MG63 (cell line): ENCODE measurements around the gene IDH2. TPM values are rescaled to one million over a fixed set of nuclear protein-coding genes. Genes with fewer than 3 reads are reported as not detected.
A peak's percentile ranks its signal among the peaks of the same experiment; 100 is the strongest.

ENCODE experiments used
- DNase-seq: peaks from one replicate; pipeline ENCODE4 v3.0.0-alpha.2; 2020
- H3K27me3 ChIP-seq: fragments of 250-450 bp; sonication (Bioruptor Pico); 2 replicates; pipeline ENCODE4 v1.5.1; 2020; ENCODE audit warnings: mild to moderate bottlenecking, moderate library complexity
- H3K36me3 ChIP-seq: fragments of 250-450 bp; sonication (Bioruptor Pico); 2 replicates; pipeline ENCODE4 v1.5.1; 2020; ENCODE audit warnings: mild to moderate bottlenecking, moderate library complexity
- H3K4me3 ChIP-seq: fragments of 250-450 bp; sonication (Bioruptor Pico); 2 replicates; pipeline ENCODE4 v1.5.1; 2020; ENCODE audit warnings: mild to moderate bottlenecking, moderate library complexity
- H3K9me3 ChIP-seq: fragments of 250-450 bp; sonication (Bioruptor Pico); 2 replicates; pipeline ENCODE4 v1.5.1; 2020; ENCODE audit warnings: mild to moderate bottlenecking, moderate library complexity
- total RNA-seq: library from RNA; depleted of rRNA; stranded (reverse); fragments of >200 nt; shearing (Covaris generic); gene quantifications from 2 replicates; pipeline ENCODE4 v1.2.3, GENCODE V29; 2014; ENCODE audit warnings: low replicate concordance

The IDH2 gene
- total RNA-seq, 1 experiment from 2014 or later, result 57.2 TPM

DNA sequence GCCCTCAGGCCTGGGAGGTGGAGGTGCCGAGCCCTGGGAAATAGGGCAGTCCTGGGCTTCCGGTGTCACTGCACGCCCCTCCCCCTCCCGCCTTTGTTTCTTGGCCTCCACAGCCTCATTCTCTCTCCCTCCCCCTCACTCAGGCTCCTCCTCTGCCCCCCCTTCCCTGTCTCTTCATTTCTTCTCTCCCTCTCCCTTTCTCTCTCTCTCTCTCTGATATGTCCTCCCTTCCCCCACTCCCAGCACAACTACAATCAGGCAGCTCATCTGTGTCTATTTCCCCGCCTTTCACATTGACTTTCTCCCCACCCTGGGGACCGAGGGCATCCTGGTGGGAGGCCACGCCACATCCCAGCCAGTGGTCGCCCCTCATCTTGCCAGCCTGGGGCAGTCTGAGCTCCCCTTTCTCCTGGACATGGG lies 40.2 kb downstream of the IDH2 start:
- Histone ChIP-seq H3K36me3 (no peaks in the 10 kb centered on the region), H3K9me3 (no peaks in the 10 kb centered on the region), H3K4me3 (no peak overlapping the region), H3K27me3 (no peaks in the 10 kb centered on the region)
- DNase-seq, result no peak

DNA sequence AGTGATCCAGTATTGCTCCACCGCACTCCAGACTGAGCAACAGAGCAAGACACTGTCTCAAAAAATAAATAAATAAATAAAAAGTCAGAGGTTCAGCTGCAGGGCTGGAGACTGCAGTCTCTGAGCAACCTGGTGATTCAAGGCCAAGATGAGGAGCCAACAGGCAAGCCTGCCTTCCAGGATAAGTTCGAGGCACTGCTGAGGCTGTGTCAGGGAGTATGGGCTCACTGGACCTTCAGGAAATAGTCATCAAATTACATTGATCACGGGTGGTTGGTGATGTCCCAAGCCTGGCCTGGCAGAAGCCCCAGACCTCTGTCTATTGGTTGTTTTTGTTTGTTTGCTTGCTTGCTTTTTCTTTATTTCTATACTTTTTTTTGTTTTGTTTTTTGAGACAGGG lies 41.5 kb downstream of the IDH2 start:
- DNase-seq, result peak; percentile 37
- H3K9me3 ChIP-seq, result no peaks in the 10 kb centered on the region
- H3K4me3 ChIP-seq, result no peak overlapping the region
- H3K36me3 ChIP-seq, result no peaks in the 10 kb centered on the region
- no peaks in the 10 kb centered on the region for H3K27me3 ChIP-seq

DNA sequence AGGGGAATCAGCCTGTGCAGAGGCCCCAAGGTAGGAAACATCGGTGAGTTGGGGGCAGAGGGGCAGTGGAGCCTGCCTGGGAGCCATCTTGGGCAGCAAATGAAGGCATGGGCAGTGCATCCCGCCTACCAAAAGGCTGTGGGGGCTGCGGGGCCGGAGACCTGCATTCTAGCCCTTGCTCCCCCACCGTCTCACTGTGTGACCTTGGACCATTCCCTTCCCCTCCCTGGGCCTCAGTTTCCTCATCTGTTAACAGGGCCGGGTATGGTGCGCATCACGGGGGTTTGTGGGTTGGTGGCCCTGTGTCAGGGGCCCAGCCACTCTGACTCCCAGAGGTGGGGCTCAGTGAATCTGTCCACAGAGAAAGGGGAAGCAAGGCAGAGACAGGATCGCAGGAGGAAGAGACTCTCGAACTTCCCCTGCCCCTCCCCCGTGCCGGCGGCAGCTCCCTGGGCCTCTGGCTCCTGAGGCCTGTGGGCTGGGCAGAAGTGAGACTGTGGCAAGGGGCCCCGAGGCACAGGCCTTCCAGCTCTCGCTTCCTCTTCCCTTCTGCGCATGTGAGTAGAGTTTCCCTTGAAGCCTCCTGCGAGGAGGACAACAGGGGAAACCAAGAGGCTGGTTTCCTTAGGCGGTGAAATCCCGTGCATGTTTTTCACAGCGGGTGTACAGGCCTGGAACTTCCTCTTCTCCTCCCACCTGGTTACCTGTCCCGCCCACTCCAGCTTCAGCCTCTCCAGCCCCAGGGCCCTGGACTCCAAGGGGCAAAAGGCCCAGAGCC lies 42.9 kb downstream of the IDH2 start:
- H3K27me3 ChIP-seq, result no peaks in the 10 kb centered on the region
- no peak for DNase-seq
- H3K9me3 ChIP-seq, result no peaks in the 10 kb centered on the region
- no peaks in the 10 kb centered on the region for H3K36me3 ChIP-seq
- H3K4me3 ChIP-seq, result no peak overlapping the region

DNA sequence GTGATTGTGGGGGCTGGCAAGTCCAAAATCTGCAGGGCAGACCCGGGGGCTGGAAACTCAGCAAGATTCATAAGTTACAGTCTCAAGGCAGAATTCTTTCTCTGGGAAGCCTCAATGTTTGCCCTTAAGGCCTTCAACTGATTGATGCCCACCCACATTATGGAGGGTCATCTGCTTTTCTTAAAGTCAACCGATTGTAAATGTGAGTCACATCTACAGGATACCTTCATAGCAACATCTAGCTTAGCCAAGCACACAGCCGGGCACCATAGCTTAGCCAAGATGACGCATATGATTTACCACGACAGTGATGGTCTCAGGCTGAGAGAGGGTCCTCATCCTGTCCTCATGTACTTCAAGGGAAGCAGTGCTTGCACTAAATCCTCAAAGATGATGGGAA lies 43.5 kb downstream of the IDH2 start:
- Histone ChIP-seq H3K27me3 (no peaks in the 10 kb centered on the region), H3K9me3 (no peaks in the 10 kb centered on the region), H3K4me3 (no peak overlapping the region), H3K36me3 (no peaks in the 10 kb centered on the region)
- no peak for DNase-seq

DNA sequence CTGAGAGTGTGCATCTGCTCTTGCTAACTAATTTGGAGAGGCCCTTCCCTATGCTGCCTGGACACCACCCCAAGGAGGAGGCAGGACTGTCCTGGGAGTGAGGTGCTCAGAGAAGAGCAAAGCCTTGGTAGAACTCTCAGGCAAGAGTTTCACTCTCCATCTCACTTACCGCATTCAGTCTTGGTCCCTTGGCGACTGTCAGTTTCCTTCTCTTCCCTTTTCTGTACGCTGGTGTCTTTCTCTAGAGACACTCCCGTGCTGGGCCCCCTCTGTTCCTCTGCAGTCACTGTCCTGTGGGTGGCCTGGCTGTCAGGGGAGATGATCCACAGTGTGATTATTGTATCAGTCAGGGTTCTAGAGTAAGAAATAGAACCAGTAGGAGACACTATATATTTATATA lies 44.0 kb downstream of the IDH2 start:
- H3K4me3 ChIP-seq, result no peak overlapping the region
- no peak for DNase-seq
- H3K9me3 ChIP-seq, result no peaks in the 10 kb centered on the region
- H3K27me3 ChIP-seq, result no peaks in the 10 kb centered on the region
- no peaks in the 10 kb centered on the region for H3K36me3 ChIP-seq

DNA sequence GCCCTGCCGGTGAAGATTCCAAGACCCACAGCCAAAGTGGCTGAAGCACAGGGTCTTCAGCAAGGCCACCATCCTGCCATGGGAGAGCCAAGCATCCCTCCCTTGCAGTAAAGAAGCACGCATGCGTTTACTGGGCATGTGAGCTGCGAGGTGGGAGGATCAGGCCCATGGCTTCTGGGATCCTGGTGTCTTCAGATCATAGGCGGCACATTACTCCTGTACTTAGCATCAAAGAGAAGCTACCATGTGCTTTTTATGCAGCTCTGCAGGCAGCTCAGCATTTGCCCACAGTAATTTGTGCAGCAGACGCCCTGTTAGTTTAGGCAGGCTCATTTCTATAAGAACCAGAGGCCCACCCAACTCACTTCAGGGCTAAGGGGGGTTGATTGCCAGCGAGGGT lies 45.7 kb downstream of the IDH2 start:
- H3K36me3 ChIP-seq, result no peaks in the 10 kb centered on the region
- no peak overlapping the region for H3K4me3 ChIP-seq
- H3K27me3 ChIP-seq, result no peaks in the 10 kb centered on the region
- no peaks in the 10 kb centered on the region; the same call in 1 of the 2 replicates for H3K9me3 ChIP-seq
- DNase-seq, result no peak

DNA sequence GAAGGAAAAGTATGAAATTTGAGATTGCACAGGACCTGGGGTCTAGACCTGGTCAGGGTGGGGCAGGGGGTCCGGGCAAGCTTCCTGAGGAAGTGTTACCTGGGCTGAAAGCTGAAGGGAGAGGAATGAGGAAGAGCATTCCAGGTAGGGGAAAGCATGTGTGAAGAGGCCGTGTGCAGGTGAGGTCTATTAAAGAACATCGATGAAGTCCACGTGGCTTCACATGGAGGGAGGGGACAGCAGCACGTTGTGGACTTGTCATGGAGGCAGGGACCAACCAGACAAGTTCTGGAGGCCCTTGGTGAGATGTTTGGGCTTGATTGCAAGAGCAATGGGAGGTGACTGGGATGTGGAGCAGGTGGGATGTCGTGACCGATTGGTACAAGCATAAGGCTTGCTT lies 47.1 kb downstream of the IDH2 start:
- no peak overlapping the region for H3K4me3 ChIP-seq
- DNase-seq, result no peak
- no peaks in the 10 kb centered on the region for H3K36me3 ChIP-seq
- H3K27me3 ChIP-seq, result no peaks in the 10 kb centered on the region
- H3K9me3 ChIP-seq, result no peaks in the 10 kb centered on the region; the same call in 1 of the 2 replicates

DNA sequence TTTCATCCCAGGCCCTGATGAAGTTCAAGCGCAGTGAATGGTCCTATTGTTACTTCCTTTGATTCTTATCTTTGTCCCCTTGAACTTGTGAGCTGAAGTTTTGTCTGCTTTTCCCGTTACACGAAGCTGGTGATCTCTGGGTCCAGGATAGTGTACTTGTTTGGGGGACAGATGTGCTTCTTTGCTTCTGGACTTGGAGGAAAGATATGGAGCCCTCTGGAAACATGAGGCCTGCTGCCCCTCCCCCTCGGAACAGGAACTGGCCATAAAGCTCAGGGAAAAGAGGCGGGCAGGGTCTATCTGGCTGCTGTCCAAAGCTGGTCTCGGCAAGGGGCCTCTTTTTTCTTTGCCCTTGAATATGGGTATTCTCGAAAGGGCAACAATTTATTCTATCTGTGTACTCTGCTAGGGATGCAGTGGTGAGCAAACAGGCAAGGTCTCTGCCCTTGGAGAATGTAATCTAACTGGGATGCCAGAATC lies 47.6 kb downstream of the IDH2 start:
- Histone ChIP-seq H3K36me3 (no peaks in the 10 kb centered on the region), H3K9me3 (no peaks in the 10 kb centered on the region; the same call in 1 of the 2 replicates), H3K4me3 (no peak overlapping the region), H3K27me3 (no peaks in the 10 kb centered on the region)
- DNase-seq, result no peak

DNA sequence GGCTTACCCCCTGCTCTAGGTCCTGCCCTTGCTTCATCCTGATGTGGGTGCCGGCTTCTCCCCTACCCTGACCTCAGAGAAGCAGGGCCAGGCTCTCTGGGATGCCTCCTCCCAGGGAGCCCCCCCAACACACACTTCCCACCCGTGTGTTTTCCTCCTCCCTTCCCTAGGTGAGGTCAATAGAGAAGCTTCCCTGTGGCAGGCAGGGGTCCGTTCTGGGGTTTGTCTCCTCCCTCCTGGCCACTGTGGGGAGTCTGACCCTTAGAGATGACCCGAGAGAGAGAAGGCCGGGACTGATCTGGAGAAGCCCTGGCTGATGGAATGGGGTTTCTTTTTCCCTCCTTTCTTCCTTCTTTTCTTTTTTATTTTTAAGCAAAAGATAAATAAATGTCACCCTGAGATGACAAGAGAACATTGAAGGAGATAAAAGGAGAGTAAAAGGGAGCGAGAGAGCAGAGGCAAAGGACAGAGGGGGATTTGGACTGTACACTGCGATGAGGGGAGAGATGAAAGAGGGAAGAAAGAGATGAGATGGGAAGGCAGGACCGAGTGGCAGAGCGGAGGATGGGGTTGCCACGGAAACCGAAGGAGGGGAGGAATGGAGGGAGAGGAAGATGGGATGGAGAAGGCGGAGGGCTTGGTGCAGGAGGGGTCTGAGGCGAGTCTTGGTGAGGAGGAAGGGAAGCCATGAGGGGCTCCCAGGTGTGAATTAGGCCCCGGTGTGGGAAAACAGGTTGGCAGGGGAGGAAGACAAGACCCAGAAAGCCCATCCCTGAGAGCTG lies 48.4 kb downstream of the IDH2 start:
- Histone ChIP-seq H3K27me3 (no peaks in the 10 kb centered on the region), H3K9me3 (no peaks in the 10 kb centered on the region; the same call in 1 of the 2 replicates)
- no peak for DNase-seq

DNA sequence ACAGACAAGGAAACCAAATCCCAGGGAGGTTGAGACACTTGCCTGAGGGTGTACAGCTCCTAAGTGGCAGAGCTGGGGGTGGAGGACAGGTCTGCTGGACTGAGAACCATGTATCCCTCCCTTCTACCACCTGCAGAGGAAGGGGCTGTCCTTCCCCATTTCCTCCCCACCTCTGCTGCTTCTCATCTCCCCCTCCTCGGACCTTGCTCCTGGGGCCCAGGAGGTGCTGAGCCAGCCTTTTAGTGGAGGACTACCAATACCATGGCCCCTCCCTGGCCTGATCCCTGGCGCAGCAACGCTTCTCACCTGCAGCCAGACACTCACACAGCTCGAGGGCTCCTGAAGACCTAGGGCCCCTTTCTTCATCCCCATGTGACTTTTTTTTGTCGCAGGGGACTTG lies 50.4 kb downstream of the IDH2 start:
- Histone ChIP-seq H3K9me3 (no peaks in the 10 kb centered on the region; the same call in 1 of the 2 replicates), H3K4me3 (no peak overlapping the region), H3K36me3 (no peaks in the 10 kb centered on the region), H3K27me3 (no peaks in the 10 kb centered on the region)
- no peak for DNase-seq

More for the DNA sequence above, 48.4 kb downstream of the IDH2 start:
- no peaks in the 10 kb centered on the region for H3K36me3 ChIP-seq
- no peak overlapping the region for H3K4me3 ChIP-seq

DNA sequence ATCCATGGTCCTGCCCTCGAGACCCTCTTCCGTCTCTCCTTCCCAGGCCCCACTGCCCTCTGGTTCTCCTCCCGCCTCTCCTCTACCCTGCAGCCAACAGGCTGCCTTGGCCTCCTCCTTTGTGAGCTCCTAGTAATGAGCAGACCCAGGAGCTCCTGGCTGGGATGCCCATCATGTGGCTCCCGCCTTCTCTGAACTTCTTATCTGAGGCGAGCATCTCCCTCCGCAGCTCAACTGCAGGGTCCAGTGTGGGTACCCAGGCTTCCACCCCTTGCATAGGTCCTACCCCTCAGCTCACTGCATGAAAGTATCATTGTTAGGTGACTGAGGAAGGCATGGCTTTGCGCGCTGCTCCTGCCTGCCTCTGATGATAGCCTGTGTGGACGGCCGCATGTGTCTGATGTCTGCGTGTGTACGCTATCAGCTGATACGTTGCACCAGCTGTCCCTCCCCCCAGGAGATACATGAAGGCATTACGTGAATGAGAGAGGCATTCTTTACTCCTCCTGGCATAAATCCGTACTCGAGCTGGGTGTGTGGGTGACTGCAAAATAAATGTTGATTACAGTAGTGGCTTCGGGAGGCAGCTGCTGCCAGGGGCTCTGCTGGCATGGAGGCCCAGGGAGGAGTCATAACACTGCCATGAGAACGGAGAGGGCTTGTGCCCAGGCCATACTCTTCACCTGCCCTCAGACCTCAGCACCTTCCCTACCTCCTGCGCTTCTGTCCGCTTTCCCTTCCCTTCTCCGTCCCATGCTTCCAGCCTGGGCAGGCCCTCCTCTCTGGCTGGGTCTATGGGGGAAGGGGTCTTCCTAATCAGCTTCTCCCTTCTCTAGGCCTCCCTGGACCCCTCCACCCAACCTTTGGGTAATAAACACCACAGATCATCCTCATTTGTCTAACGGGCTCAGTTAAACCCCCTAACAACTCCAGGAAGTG lies 52.3 kb downstream of the IDH2 start:
- Histone ChIP-seq H3K27me3 (no peaks in the 10 kb centered on the region), H3K9me3 (no peaks in the 10 kb centered on the region; the same call in 1 of the 2 replicates), H3K36me3 (no peaks in the 10 kb centered on the region), H3K4me3 (no peak overlapping the region)
- DNase-seq, result no peak

DNA sequence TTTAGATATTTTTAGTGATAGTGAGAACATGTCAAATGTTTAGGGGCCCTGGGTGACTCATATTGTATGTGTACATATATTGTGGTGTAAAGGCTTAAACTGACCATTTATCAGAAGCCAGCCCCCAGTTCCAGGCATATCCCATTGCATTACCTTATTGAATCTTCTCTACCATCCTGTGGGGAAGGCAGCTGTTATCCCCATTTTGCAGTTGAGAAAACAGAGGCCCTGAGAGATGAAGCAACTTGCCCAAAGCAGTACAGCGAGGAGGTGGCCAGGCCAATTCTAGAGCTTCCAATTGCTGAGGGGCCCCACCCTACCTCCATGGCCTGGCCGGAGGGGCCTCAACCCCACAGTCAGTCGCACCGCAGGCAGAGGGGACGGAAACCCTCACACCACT lies 53.2 kb downstream of the IDH2 start:
- no peak overlapping the region for H3K4me3 ChIP-seq
- no peaks in the 10 kb centered on the region for H3K36me3 ChIP-seq
- no peaks in the 10 kb centered on the region; the same call in 1 of the 2 replicates for H3K9me3 ChIP-seq
- DNase-seq, result no peak
- H3K27me3 ChIP-seq, result no peaks in the 10 kb centered on the region

DNA sequence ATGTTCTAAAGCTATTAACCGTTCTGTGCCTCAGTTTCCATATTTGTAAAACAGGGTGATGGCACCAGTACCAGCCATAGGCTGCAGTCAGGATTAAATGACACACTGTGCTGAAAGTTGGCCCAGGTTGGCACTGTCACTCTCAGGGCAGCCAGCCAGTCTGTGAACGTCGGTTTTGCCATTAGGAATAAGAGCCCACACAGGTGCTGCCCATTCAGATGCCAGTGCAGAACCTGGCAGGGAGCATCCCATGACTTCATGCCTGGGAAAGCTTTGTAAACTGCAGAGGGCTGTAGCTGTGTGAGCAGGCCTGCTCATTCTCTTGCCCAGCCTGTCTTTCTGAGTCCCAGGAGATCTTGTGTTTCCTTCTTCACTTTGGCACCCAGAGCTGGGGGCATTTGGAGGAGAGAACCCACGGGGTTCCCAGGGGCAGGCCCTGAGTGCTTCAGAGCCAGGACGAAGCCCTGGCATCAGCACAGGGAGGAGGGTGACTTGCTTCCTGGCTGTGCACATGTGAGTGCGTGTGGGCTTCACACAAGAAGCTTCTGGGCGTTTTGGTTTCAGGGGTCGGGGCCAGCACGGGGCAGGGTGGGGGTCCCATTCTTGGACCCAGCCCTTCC lies 54.2 kb downstream of the IDH2 start:
- H3K27me3 ChIP-seq, result no peaks in the 10 kb centered on the region
- no peak for DNase-seq
- no peaks in the 10 kb centered on the region; the same call in 1 of the 2 replicates for H3K9me3 ChIP-seq
- H3K4me3 ChIP-seq, result no peak overlapping the region
- H3K36me3 ChIP-seq, result no peaks in the 10 kb centered on the region

DNA sequence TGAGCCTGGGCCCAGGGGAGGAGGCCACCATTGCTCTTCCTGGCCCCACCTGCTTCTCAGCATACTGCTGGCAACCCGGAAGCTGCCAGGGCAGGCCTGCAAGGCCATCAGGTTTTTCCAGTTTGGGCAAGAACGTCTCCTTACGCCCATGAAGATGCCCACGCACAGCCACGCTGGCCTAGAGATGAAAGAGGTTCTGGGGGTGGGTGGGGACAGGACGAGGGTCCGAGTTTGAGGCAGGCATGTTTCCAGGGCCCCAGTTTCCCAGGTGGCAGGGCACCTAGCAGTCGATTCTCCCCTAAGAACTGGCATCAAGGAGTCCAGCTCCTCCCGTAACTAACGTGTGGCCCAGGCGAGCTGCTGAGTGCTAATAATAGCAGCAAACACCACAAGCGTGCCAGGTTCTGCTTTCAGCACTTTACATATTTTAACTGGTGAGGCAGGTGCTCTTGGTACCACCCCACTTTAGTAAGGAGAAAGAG lies 55.3 kb downstream of the IDH2 start:
- Histone ChIP-seq H3K36me3 (no peaks in the 10 kb centered on the region), H3K9me3 (no peaks in the 10 kb centered on the region), H3K27me3 (no peaks in the 10 kb centered on the region), H3K4me3 (no peak overlapping the region)
- no peak for DNase-seq

DNA sequence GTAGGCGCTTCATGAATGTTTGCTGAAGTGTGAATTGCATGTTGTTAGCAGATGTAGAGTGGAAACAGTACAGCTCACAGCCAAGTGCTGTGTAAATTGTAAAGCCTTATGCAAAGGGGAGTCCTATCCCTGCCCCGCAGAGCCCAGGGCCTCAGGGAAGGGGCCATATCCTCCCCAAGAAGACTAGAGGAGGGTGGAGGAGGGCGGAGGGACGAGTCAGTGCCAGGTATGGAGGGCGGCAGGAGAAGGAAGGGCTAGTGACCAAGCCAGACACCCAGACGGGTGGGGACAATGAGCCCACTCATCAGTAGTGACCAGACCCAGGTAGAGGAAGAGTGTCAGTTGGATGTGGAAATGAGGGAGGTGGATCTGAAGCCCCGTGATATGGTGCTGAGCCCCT lies 56.0 kb downstream of the IDH2 start:
- Histone ChIP-seq H3K9me3 (no peaks in the 10 kb centered on the region), H3K4me3 (no peak overlapping the region), H3K27me3 (no peaks in the 10 kb centered on the region), H3K36me3 (no peaks in the 10 kb centered on the region)
- DNase-seq, result no peak

DNA sequence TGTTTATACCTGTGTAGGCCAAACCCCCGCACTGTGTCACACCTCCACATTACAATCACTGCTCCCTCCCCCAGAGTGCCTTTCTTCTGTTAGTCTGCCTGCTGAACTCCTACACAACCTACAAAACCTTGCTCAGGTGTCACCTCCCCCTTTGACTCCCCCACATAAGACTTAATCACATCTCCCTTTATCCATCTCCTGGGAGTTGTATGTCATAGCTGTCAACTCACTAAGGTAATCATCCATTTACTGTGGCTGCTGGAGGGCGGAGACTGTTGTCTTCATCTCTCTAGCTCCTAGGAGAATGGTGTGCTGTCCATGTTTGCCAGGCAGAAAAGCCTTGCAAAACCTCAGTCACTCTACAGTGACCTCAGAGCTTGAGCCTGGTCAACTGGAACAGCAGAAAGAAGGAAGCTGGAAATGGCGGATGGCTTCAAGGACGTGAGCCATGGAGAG lies 57.3 kb downstream of the IDH2 start:
- no peaks in the 10 kb centered on the region for H3K27me3 ChIP-seq
- no peak overlapping the region for H3K4me3 ChIP-seq
- no peaks in the 10 kb centered on the region for H3K9me3 ChIP-seq
- DNase-seq, result no peak
- H3K36me3 ChIP-seq, result no peaks in the 10 kb centered on the region
